CD8-positive, alpha-beta memory T cell (primary cell): Measurements from ENCODE around the gene PATE2. TPM values are rescaled to one million over a fixed set of nuclear protein-coding genes. Genes with fewer than 3 reads are reported as not detected.

ENCODE experiments used
- CTCF ChIA-PET: fragments of 350-600 bp; sonication (Branson Sonifier 250); formaldehyde crosslinking; loops from one replicate; lab custom pipeline; 2021; ENCODE audit warnings: antibody characterized with exemption; lab: Charles Lee
- POLR2A ChIA-PET: fragments of 350-600 bp; sonication (Branson Sonifier 250); formaldehyde crosslinking; loops from one replicate; lab custom pipeline; 2021; ENCODE audit warnings: antibody characterized with exemption; lab: Charles Lee
- DNase-seq, 5 donors: peaks; one replicate each; pipeline versions ENCODE4 v3.0.0 to v3.0.0-alpha.2; 2020 to 2022; ENCODE audit warnings: mixed read lengths in 1 of 5
- H3K27ac ChIP-seq: one replicate; pipeline ENCODE4 v1.7.0; 2013; ENCODE audit warnings: low read depth, mild to moderate bottlenecking, low read length, moderate library complexity
- H3K27me3 ChIP-seq: 2 replicates; pipeline ENCODE4 v1.7.0; 2013; ENCODE audit warnings: low read length, mild to moderate bottlenecking; ENCODE audit not compliant: insufficient read depth, poor library complexity, severe bottlenecking
- H3K36me3 ChIP-seq: 2 replicates; pipeline ENCODE4 v1.7.0; 2013; ENCODE audit warnings: mild to moderate bottlenecking, low read length, moderate library complexity; ENCODE audit not compliant: insufficient read depth
- H3K4me1 ChIP-seq: 2 replicates; pipeline ENCODE4 v1.7.0; 2013; ENCODE audit warnings: mild to moderate bottlenecking, low read length, moderate library complexity; ENCODE audit not compliant: insufficient read depth
- H3K4me3 ChIP-seq: 2 replicates; pipeline ENCODE4 v1.7.0; 2013; ENCODE audit warnings: mild to moderate bottlenecking, low read length
- H3K9me3 ChIP-seq: 2 replicates; pipeline ENCODE4 v1.7.0; 2013; ENCODE audit warnings: mild to moderate bottlenecking, low read length
- H3K27ac Mint-ChIP-seq, 8 donors: one replicate each; pipeline ENCODE4 v1.8.0; 2020 to 2021; ENCODE audit warnings: mixed read lengths in 8 of 8, mild to moderate bottlenecking in 6 of 8, inconsistent platforms in 3 of 8, moderate library complexity in 3 of 8
- H3K27me3 Mint-ChIP-seq, 2 donors: one replicate each; pipeline ENCODE4 v1.8.0; 2020 to 2021; ENCODE audit warnings: mixed read lengths in 2 of 2, mild to moderate bottlenecking in 1 of 2, moderate library complexity in 1 of 2
- H3K36me3 Mint-ChIP-seq, 3 donors: one replicate each; pipeline ENCODE4 v1.8.0; 2020 to 2021; ENCODE audit warnings: mixed read lengths in 3 of 3, inconsistent platforms in 1 of 3, mild to moderate bottlenecking in 1 of 3
- H3K4me1 Mint-ChIP-seq, 3 donors: one replicate each; pipeline ENCODE4 v1.8.0; 2020 to 2021; ENCODE audit warnings: mixed read lengths in 3 of 3, inconsistent platforms in 1 of 3, mild to moderate bottlenecking in 1 of 3
- H3K4me3 Mint-ChIP-seq, 7 donors: one replicate each; pipeline ENCODE4 v1.8.0; 2020 to 2021; ENCODE audit warnings: mixed read lengths in 7 of 7, mild to moderate bottlenecking in 6 of 7, moderate library complexity in 4 of 7, inconsistent platforms in 2 of 7
- H3K9me3 Mint-ChIP-seq, 5 donors: one replicate each; pipeline ENCODE4 v1.8.0; 2020 to 2022; ENCODE audit warnings: mixed read lengths in 5 of 5, mild to moderate bottlenecking in 3 of 5, moderate library complexity in 2 of 5, inconsistent platforms in 1 of 5
- polyA plus RNA-seq: library from polyadenylated mRNA; unstranded; fragments of 300-500 nt; fragmentation: Illumina TruSeq; gene quantifications from one replicate; pipeline ENCODE4 v1.2.3, GENCODE V29; 2021
- total RNA-seq, 2 experiments: library from RNA; stranded (reverse); gene quantifications; one replicate each; pipeline ENCODE4 v1.2.3, GENCODE V29; 2021

Gene PATE2
- total and polyA plus RNA-seq, 3 experiments from 2014 or later, result not detected

- Mint-ChIP-seq H3K4me1 (no peaks in the 10 kb centered on the region), H3K9me3 (peaks cover 0 to 14% (median 8%) of the 10 kb centered on the region in 5 donors), H3K4me3 (no peak overlapping the region), H3K36me3 (no peaks in the 10 kb centered on the region), H3K27me3 (peaks cover 5 to 20% of the 10 kb centered on the region in 2 donors), H3K27ac (no peak overlapping the region)
- no peak overlapping the region for H3K4me3 ChIP-seq
- CTCF ChIA-PET, result no interaction called here
- no peak for DNase-seq
- POLR2A ChIA-PET, result no interaction called here
- H3K4me1 ChIP-seq, result no peaks in the 10 kb centered on the region
- H3K9me3 ChIP-seq, result no peaks in the 10 kb centered on the region
- H3K27me3 ChIP-seq, result no peaks in the 10 kb centered on the region
- H3K27ac ChIP-seq, result no peak overlapping the region
- no peaks in the 10 kb centered on the region for H3K36me3 ChIP-seq
These were observed 22.6 kb downstream of the PATE2 start for GRCh38 chr11:125756050-125756449.

- Histone ChIP-seq H3K27ac (no peak overlapping the region), H3K36me3 (no peaks in the 10 kb centered on the region), H3K9me3 (no peaks in the 10 kb centered on the region), H3K4me3 (no peak overlapping the region), H3K4me1 (no peaks in the 10 kb centered on the region), H3K27me3 (no peaks in the 10 kb centered on the region)
- CTCF ChIA-PET, result no interaction called here
- Mint-ChIP-seq H3K9me3 (no peaks in the 10 kb centered on the region), H3K27me3 (peaks cover 0 to 17% of the 10 kb centered on the region in 2 donors), H3K4me3 (no peak overlapping the region), H3K27ac (no peak overlapping the region), H3K36me3 (no peaks in the 10 kb centered on the region), H3K4me1 (no peaks in the 10 kb centered on the region)
- DNase-seq, result no peak
- POLR2A ChIA-PET, result no interaction called here
These were observed 28.0 kb downstream of the PATE2 start for GRCh38 chr11:125750629-125751028.

- Mint-ChIP-seq H3K36me3 (no peaks in the 10 kb centered on the region), H3K27me3 (peaks cover 3 to 9% of the 10 kb centered on the region in 2 donors), H3K27ac (no peak within 1 kb of the TSS), H3K9me3 (no peaks in the 10 kb centered on the region), H3K4me1 (no peaks in the 10 kb centered on the region), H3K4me3 (no peak within 1 kb of the TSS)
- POLR2A ChIA-PET, result no interaction called here
- CTCF ChIA-PET, result no interaction called here
- no peaks in the 10 kb centered on the region for H3K9me3 ChIP-seq
- H3K4me3 ChIP-seq, result no peak within 1 kb of the TSS
- no peak for DNase-seq
- no peaks in the 10 kb centered on the region for H3K36me3 ChIP-seq
- no peaks in the 10 kb centered on the region for H3K27me3 ChIP-seq
- H3K4me1 ChIP-seq, result no peaks in the 10 kb centered on the region
- no peak within 1 kb of the TSS for H3K27ac ChIP-seq
These were observed 32.6 kb downstream of the PATE2 start, which contains the start of gene PATE1 for GRCh38 chr11:125745979-125746378. Gene PATE1 (plus strand): TSS chr11:125746279. CDS start chr11:125746305, 26 bp downstream.

- ChIA-PET CTCF (no interaction called here), POLR2A (no interaction called here)
- Mint-ChIP-seq H3K27me3 (peaks cover 3 to 4% of the 10 kb centered on the region in 2 donors), H3K27ac (no peak overlapping the region), H3K9me3 (no peaks in the 10 kb centered on the region), H3K36me3 (no peaks in the 10 kb centered on the region), H3K4me1 (no peaks in the 10 kb centered on the region), H3K4me3 (no peak overlapping the region)
- no peak for DNase-seq
- H3K36me3 ChIP-seq, result no peaks in the 10 kb centered on the region
- H3K4me1 ChIP-seq, result no peaks in the 10 kb centered on the region
- no peaks in the 10 kb centered on the region for H3K9me3 ChIP-seq
- no peak overlapping the region for H3K4me3 ChIP-seq
- H3K27me3 ChIP-seq, result no peaks in the 10 kb centered on the region
- no peak overlapping the region for H3K27ac ChIP-seq
These were observed 34.9 kb downstream of the PATE2 start for GRCh38 chr11:125743681-125744080.

GRCh38 chr11:125740617-125741016 is 38.0 kb downstream of the PATE2 start:
- H3K4me1 ChIP-seq, result no peaks in the 10 kb centered on the region
- ChIA-PET CTCF (no interaction called here), POLR2A (no interaction called here)
- no peaks in the 10 kb centered on the region for H3K4me1 Mint-ChIP-seq
- H3K36me3 Mint-ChIP-seq, result no peaks in the 10 kb centered on the region
- no peaks in the 10 kb centered on the region for H3K27me3 ChIP-seq
- no peaks in the 10 kb centered on the region for H3K36me3 ChIP-seq
- no peak overlapping the region for H3K4me3 ChIP-seq
- no peak overlapping the region for H3K27ac ChIP-seq
- H3K4me3 Mint-ChIP-seq, result no peak overlapping the region
- no peak overlapping the region for H3K27ac Mint-ChIP-seq
- H3K9me3 ChIP-seq, result no peaks in the 10 kb centered on the region
- DNase-seq, result no peak
- H3K27me3 Mint-ChIP-seq, result peaks cover 7 to 9% of the 10 kb centered on the region in 2 donors
- peaks cover 8 to 18% (median 12%) of the 10 kb centered on the region in 5 donors for H3K9me3 Mint-ChIP-seq

GRCh38 chr11:125728969-125729368 is 49.7 kb downstream of the PATE2 start:
- no peak overlapping the region for H3K27ac Mint-ChIP-seq
- ChIA-PET CTCF (no interaction called here), POLR2A (no interaction called here)
- H3K4me1 Mint-ChIP-seq, result no peaks in the 10 kb centered on the region
- peaks cover 0 to 2% (median 0%) of the 10 kb centered on the region in 3 donors for H3K36me3 Mint-ChIP-seq
- no peak overlapping the region for H3K4me3 Mint-ChIP-seq
- H3K27ac ChIP-seq, result no peak overlapping the region
- H3K27me3 ChIP-seq, result peaks cover 7% of the 10 kb centered on the region
- no peaks in the 10 kb centered on the region for H3K4me1 ChIP-seq
- no peaks in the 10 kb centered on the region for H3K36me3 ChIP-seq
- DNase-seq, result no peak
- peaks cover 0 to 2% (median 0%) of the 10 kb centered on the region in 5 donors for H3K9me3 Mint-ChIP-seq
- peaks cover 4 to 18% of the 10 kb centered on the region in 2 donors for H3K27me3 Mint-ChIP-seq
- H3K9me3 ChIP-seq, result no peaks in the 10 kb centered on the region
- H3K4me3 ChIP-seq, result no peak overlapping the region

Other genes starting within 250 kb of the PATE2 start
- gene EI24, start 209.4 kb downstream of the PATE2 start, total RNA-seq, result 10 to 100 TPM; 62.7 to 65.7 TPM
- 71.7 TPM for gene EI24, start 209.4 kb downstream of the PATE2 start, polyA plus RNA-seq
- gene STT3A, start 186.0 kb downstream of the PATE2 start, total RNA-seq, result 100 to 1,000 TPM; 140 to 143 TPM
- gene STT3A, start 186.0 kb downstream of the PATE2 start, polyA plus RNA-seq, result 90.6 TPM
- gene CHEK1, start 153.7 kb downstream of the PATE2 start, total RNA-seq, result 100 to 1,000 TPM; 139 to 144 TPM
- 1.2 TPM for gene CHEK1, start 153.7 kb downstream of the PATE2 start, polyA plus RNA-seq
- not detected for gene ACRV1, start 98.0 kb downstream of the PATE2 start, total RNA-seq
- not detected for gene ACRV1, start 98.0 kb downstream of the PATE2 start, polyA plus RNA-seq
- not detected for gene PATE1, start 32.5 kb downstream of the PATE2 start, total RNA-seq
- gene PATE1, start 32.5 kb downstream of the PATE2 start, polyA plus RNA-seq, result not detected
- gene PATE3, start 9.3 kb upstream of the PATE2 start, total RNA-seq, result not detected
- not detected for gene PATE3, start 9.3 kb upstream of the PATE2 start, polyA plus RNA-seq
- not detected for gene PATE4, start 54.5 kb upstream of the PATE2 start, total RNA-seq
- gene PATE4, start 54.5 kb upstream of the PATE2 start, polyA plus RNA-seq, result not detected
- gene HYLS1, start 108.8 kb upstream of the PATE2 start, total RNA-seq, result 1 to 10 TPM; 7.3 to 8.1 TPM
- gene HYLS1, start 108.8 kb upstream of the PATE2 start, polyA plus RNA-seq, result 6.9 TPM
- gene PUS3, start 124.4 kb upstream of the PATE2 start, total RNA-seq, result 10 to 100 TPM; 16.5 to 19.2 TPM
- gene PUS3, start 124.4 kb upstream of the PATE2 start, polyA plus RNA-seq, result 17.5 TPM
- under 1 TPM in 1 of 2 experiments, not detected in 1; 0.46 TPM for gene DDX25, start 125.7 kb upstream of the PATE2 start, total RNA-seq
- gene DDX25, start 125.7 kb upstream of the PATE2 start, polyA plus RNA-seq, result not detected
- gene VSIG10L2, start 167.2 kb upstream of the PATE2 start, total RNA-seq, result not detected
- gene VSIG10L2, start 167.2 kb upstream of the PATE2 start, polyA plus RNA-seq, result not detected